ENCODE results near the gene KRTAP1-1. TPM values are rescaled to one million over a fixed set of nuclear protein-coding genes. Genes with fewer than 3 reads are reported as not detected.

The KRTAP1-1 gene
- total RNA-seq, 1 experiment from 2014 or later, result not detected

DNA sequence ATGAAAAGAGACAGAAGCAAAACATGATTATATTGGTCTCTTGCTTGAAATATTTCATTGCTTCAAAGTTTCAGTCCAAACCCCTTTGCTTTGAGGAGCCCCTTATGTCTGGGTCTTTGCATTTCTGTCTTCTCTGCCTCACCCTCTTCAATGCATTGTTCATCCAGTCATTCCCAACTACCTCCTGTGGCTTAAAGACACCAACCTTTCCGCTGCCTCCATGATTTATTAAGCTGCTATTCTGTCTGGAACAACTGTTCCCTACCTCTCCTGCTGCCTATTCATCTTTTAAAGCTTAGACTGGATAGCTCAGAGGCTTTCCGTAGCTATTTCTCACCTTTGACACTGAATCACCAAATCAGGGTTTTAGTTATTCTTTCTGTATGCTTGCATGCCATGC is 43.9 kb downstream of the KRTAP1-1 start:
- H3K9me3 ChIP-seq, result peaks cover 4% of the 10 kb centered on the region; the same call in 1 of the 2 replicates
- no peak for TF ChIP-seq CTCF (IDR thresholded peaks at IDR 0.05; ENCODE audit: insufficient read depth in 1 of 2, low read depth in 1 of 2, low read length in 1 of 2, severe bottlenecking in 1 of 2, unreplicated experiment in 1 of 2)
- no peaks in the 10 kb centered on the region for H3K27me3 ChIP-seq (replicated peaks; ENCODE audit: control insufficient read depth, insufficient read depth, low read length)
- Mint-ChIP-seq H3K4me1 (ENCODE audit: low read depth, unreplicated experiment) (peaks cover 33% of the 10 kb centered on the region), H3K9me3 (ENCODE audit: unreplicated experiment) (peaks cover 11% of the 10 kb centered on the region), H3K27me3 (ENCODE audit: insufficient read depth, unreplicated experiment) (no peaks in the 10 kb centered on the region), H3K27ac (ENCODE audit: unreplicated experiment) (no peak overlapping the region), H3K36me3 (ENCODE audit: insufficient read depth, unreplicated experiment) (no peaks in the 10 kb centered on the region), H3K4me3 (ENCODE audit: unreplicated experiment) (no peak overlapping the region)
- H3K4me3 ChIP-seq (ENCODE audit: low read depth, low read length), result no peak overlapping the region
- ChIA-PET CTCF (no interaction called here), POLR2A (no interaction called here)
- no TSS peak for BruUV-seq (replicated peaks)
- H3K36me3 ChIP-seq (ENCODE audit: control insufficient read depth, insufficient read depth, low read length), result no peaks in the 10 kb centered on the region
- intact Hi-C loops (cut with micrococcal nuclease; ENCODE audit: unreplicated experiment), result no loop called here
- peaks cover 5% of the 10 kb centered on the region; the same call in 1 of the 2 replicates for H3K4me1 ChIP-seq
- no peak for DNase-seq

DNA sequence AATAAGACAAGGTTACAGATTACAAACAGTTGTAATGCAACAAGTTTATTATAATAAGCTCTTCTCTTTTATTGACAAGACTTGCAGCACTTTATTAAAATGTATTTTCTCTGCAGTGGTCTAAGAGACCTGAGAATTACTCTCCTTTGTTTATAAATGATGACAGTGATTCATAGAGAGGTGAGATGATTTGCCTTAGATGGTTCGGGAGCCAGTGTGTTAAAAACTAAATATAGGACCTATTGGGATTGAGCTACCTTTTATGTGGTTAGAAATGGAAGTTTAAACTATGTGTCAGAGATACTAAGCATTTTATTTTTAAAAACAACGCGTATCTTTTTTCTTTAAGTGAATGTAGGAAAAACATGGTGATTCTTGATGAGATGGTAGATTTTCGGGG is 44.4 kb downstream of the KRTAP1-1 start:
- Mint-ChIP-seq H3K36me3 (ENCODE audit: insufficient read depth, unreplicated experiment) (no peaks in the 10 kb centered on the region), H3K4me1 (ENCODE audit: low read depth, unreplicated experiment) (peaks cover 33% of the 10 kb centered on the region), H3K27me3 (ENCODE audit: insufficient read depth, unreplicated experiment) (no peaks in the 10 kb centered on the region), H3K27ac (ENCODE audit: unreplicated experiment) (no peak overlapping the region), H3K4me3 (ENCODE audit: unreplicated experiment) (no peak overlapping the region), H3K9me3 (ENCODE audit: unreplicated experiment) (peaks cover 11% of the 10 kb centered on the region)
- H3K36me3 ChIP-seq (ENCODE audit: control insufficient read depth, insufficient read depth, low read length), result no peaks in the 10 kb centered on the region
- H3K4me3 ChIP-seq (ENCODE audit: low read depth, low read length), result no peak overlapping the region
- peaks cover 6% of the 10 kb centered on the region; the same call in 1 of the 2 replicates for H3K4me1 ChIP-seq
- CTCF ChIA-PET, result no interaction called here
- POLR2A ChIA-PET, result no interaction called here
- H3K9me3 ChIP-seq, result peaks cover 4% of the 10 kb centered on the region; the same call in 1 of the 2 replicates
- TF ChIP-seq CTCF (IDR thresholded peaks at IDR 0.05; ENCODE audit: insufficient read depth in 1 of 2, low read depth in 1 of 2, low read length in 1 of 2, severe bottlenecking in 1 of 2, unreplicated experiment in 1 of 2), result no peak
- intact Hi-C loops (cut with micrococcal nuclease; ENCODE audit: unreplicated experiment), result no loop called here
- no peaks in the 10 kb centered on the region for H3K27me3 ChIP-seq (replicated peaks; ENCODE audit: control insufficient read depth, insufficient read depth, low read length)
- DNase-seq, result no peak
- no TSS peak for BruUV-seq (replicated peaks)

GRCh38 chr17:40995116-40995515 is 46.1 kb downstream of the KRTAP1-1 start:
- Mint-ChIP-seq H3K4me1 (ENCODE audit: low read depth, unreplicated experiment) (peaks cover 26% of the 10 kb centered on the region), H3K27me3 (ENCODE audit: insufficient read depth, unreplicated experiment) (no peaks in the 10 kb centered on the region), H3K27ac (ENCODE audit: unreplicated experiment) (no peak overlapping the region), H3K9me3 (ENCODE audit: unreplicated experiment) (peaks cover 19% of the 10 kb centered on the region), H3K36me3 (ENCODE audit: insufficient read depth, unreplicated experiment) (no peaks in the 10 kb centered on the region), H3K4me3 (ENCODE audit: unreplicated experiment) (no peak overlapping the region)
- H3K4me3 ChIP-seq (ENCODE audit: low read depth, low read length), result no peak overlapping the region
- CTCF ChIA-PET, result no interaction called here
- POLR2A ChIA-PET, result no interaction called here
- no peaks in the 10 kb centered on the region for H3K36me3 ChIP-seq (ENCODE audit: control insufficient read depth, insufficient read depth, low read length)
- no peak for DNase-seq
- intact Hi-C loops (cut with micrococcal nuclease; ENCODE audit: unreplicated experiment), result no loop called here
- TF ChIP-seq CTCF (IDR thresholded peaks at IDR 0.05; ENCODE audit: insufficient read depth in 1 of 2, low read depth in 1 of 2, low read length in 1 of 2, severe bottlenecking in 1 of 2, unreplicated experiment in 1 of 2), result no peak
- no peaks in the 10 kb centered on the region for H3K9me3 ChIP-seq
- no peaks in the 10 kb centered on the region for H3K27me3 ChIP-seq (replicated peaks; ENCODE audit: control insufficient read depth, insufficient read depth, low read length)
- BruUV-seq (replicated peaks), result no TSS peak
- H3K4me1 ChIP-seq, result 0 out of 2 replicates have a peak, but pooled peaks cover 6% of the 10 kb centered on the region

Data from Caco-2 (cell line).